DOHH2 (cell line): ENCODE results near the gene ACER1.

Experiments
- EZH2phosphoT487 ChIP-seq: fragments of 200-600 bp; sonication (generic); IDR thresholded peaks from 2 replicates; pipeline ENCODE4 v1.6.1; 2017; ENCODE audit warnings: borderline replicate concordance, mild to moderate bottlenecking, antibody characterized with exemption, low read length, moderate library complexity, mixed read lengths
- TF ChIP-seq, protein P1 (sequence below): fragments of 200-600 bp; sonication (generic); IDR thresholded peaks from one replicate; pipeline ENCODE4 v1.5.1; 2014; ENCODE audit warnings: antibody characterized with exemption, mild to moderate bottlenecking, low read depth, low read length; ENCODE audit not compliant: poor library complexity, severe bottlenecking

DNA sequence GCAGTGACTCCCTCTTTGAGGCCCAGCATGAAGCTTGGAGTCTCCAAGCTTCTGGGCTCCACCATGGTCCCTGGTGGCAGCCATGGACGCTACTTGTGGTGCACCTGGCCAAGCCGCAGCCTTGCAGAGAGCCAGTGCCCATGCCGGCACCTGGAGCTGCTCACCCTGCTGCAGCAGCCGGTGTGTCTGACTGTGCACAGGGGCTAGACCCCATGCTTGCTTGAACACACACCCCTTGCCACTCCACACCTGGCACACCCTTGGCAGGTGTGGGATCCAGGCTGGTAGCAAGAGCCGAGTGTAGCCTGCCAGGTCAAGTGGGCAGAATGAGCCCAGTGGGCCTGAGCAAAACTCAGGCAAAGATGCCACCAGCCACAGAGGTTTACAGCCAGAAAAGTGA lies 35.0 kb downstream of the ACER1 start:
- TF ChIP-seq, protein P1, sequence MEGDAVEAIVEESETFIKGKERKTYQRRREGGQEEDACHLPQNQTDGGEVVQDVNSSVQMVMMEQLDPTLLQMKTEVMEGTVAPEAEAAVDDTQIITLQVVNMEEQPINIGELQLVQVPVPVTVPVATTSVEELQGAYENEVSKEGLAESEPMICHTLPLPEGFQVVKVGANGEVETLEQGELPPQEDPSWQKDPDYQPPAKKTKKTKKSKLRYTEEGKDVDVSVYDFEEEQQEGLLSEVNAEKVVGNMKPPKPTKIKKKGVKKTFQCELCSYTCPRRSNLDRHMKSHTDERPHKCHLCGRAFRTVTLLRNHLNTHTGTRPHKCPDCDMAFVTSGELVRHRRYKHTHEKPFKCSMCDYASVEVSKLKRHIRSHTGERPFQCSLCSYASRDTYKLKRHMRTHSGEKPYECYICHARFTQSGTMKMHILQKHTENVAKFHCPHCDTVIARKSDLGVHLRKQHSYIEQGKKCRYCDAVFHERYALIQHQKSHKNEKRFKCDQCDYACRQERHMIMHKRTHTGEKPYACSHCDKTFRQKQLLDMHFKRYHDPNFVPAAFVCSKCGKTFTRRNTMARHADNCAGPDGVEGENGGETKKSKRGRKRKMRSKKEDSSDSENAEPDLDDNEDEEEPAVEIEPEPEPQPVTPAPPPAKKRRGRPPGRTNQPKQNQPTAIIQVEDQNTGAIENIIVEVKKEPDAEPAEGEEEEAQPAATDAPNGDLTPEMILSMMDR: no peak
- no peak for TF ChIP-seq EZH2phosphoT487
